Esophagus squamous epithelium (tissue), 5 donors: Measurements from ENCODE around the gene GALE. TPM values are rescaled to one million over a fixed set of nuclear protein-coding genes. Genes with fewer than 3 reads are reported as not detected.
A peak's percentile ranks its signal among the peaks of the same experiment; 100 is the strongest.

Experiments used
- DNase-seq: peaks from one replicate; lab custom pipeline; 2025; lab: John Stamatoyannopoulos, UW
- H3K27ac ChIP-seq, 4 donors: fragments of 200-600 bp; sonication (generic); one replicate each; pipeline ENCODE4 v1.5.1; 2016 to 2019; ENCODE audit warnings: mild to moderate bottlenecking in 1 of 4
- H3K27me3 ChIP-seq, 4 donors: fragments of 200-600 bp; sonication (generic); 1 replicate in 3 of 4; 2 replicates in 1 of 4; pipeline versions ENCODE4 v1.5.1 to v1.6.0; 2017 to 2021; ENCODE audit warnings: antibody characterized with exemption in 1 of 4
- H3K36me3 ChIP-seq, 3 donors: fragments of 200-600 bp; sonication (generic); one replicate each; pipeline ENCODE4 v1.5.1; 2016 to 2019
- H3K4me1 ChIP-seq, 3 donors: fragments of 200-600 bp; sonication (generic); one replicate each; pipeline ENCODE4 v1.5.1; 2017 to 2019
- H3K4me3 ChIP-seq, 4 donors: fragments of 200-600 bp; sonication (generic); 1 replicate in 3 of 4; 2 replicates in 1 of 4; pipeline ENCODE4 v1.5.1; 2016 to 2019; ENCODE audit warnings: mild to moderate bottlenecking in 2 of 4, moderate library complexity in 1 of 4
- H3K9me3 ChIP-seq, 3 donors: fragments of 200-600 bp; sonication (generic); one replicate each; pipeline ENCODE4 v1.5.1; 2016 to 2019
- CTCF ChIP-seq, 6 experiments: fragments of 450-650 bp in 4 of 6; fragments of 200-600 bp in 2 of 6; sonication (generic) in 2 of 6; IDR thresholded peaks; one replicate each; pipeline ENCODE4 v1.5.1; 2016 to 2019; ENCODE audit warnings: antibody characterized with exemption in 6 of 6, mild to moderate bottlenecking in 4 of 6, moderate library complexity in 4 of 6
- POLR2A ChIP-seq, 4 donors: fragments of 450-650 bp; IDR thresholded peaks; one replicate each; pipeline ENCODE4 v1.6.1; 2017; ENCODE audit warnings: antibody characterized with exemption in 4 of 4, mild to moderate bottlenecking in 4 of 4, moderate library complexity in 3 of 4
- WGBS, 2 donors: methylation state at CpG; one replicate each; pipeline ENCODE4 v1.1.5; 2018; 5-methylcytosine and 5-hydroxymethylcytosine counted together
- intact Hi-C: fragments of 100-400 bp; cut with DNase I; formaldehyde crosslinking; loops from one replicate; pipeline ENCODE4 v1.15.0; 2022
- total RNA-seq, 4 donors: library from RNA; depleted of rRNA; stranded (reverse); fragments of >200 nt; gene quantifications; one replicate each; pipeline ENCODE4 v1.1.0, GENCODE V29; 2016
- donor health status: DM: yes; HTN: yes; CAD: no.

GALE gene
- total RNA-seq, 4 donors from 2014 or later, result 55.1 to 81.0 (median 60.4) TPM

GRCh38 chr1:23772049-23772853 is 28.3 kb downstream of the GALE start:
- 11 to 14% methylated on average over 13 to 14 of the region's 14 CpGs for WGBS, 2 donors
- Histone ChIP-seq H3K9me3 (no peaks in the 10 kb centered on the region), H3K4me3 (no peak overlapping the region), H3K4me1 (peaks cover 2 to 15% (median 2%) of the 10 kb centered on the region in 3 donors), H3K27me3 (no peaks in the 10 kb centered on the region), H3K36me3 (peaks cover 0 to 40% (median 0%) of the 10 kb centered on the region in 3 donors), H3K27ac (no peak overlapping the region)
- intact Hi-C loops, result no loop called here
- peak; percentile 81 to 95 (median 87) for TF ChIP-seq CTCF (IDR thresholded peaks at IDR 0.05)
- no peak for TF ChIP-seq POLR2A (IDR thresholded peaks at IDR 0.05)
- peak; percentile 60 for DNase-seq

- Histone ChIP-seq H3K27me3 (no peaks in the 10 kb centered on the region), H3K27ac (no peak overlapping the region), H3K9me3 (no peaks in the 10 kb centered on the region), H3K4me3 (no peak overlapping the region), H3K4me1 (peaks cover 0 to 8% (median 0%) of the 10 kb centered on the region in 3 donors), H3K36me3 (peaks cover 0 to 72% (median 0%) of the 10 kb centered on the region in 3 donors)
- intact Hi-C loops, result no loop called here
- TF ChIP-seq POLR2A (IDR thresholded peaks at IDR 0.05) (no peak), CTCF (IDR thresholded peaks at IDR 0.05) (no peak)
- WGBS, 2 donors, result 89 to 91% methylated on average over 5 of the region's 5 CpGs
- no peak for DNase-seq
Measured at GRCh38 chr1:23768733-23769132, 31.8 kb downstream of the GALE start.

GRCh38 chr1:23763041-23763577 is 37.4 kb downstream of the GALE start:
- Histone ChIP-seq H3K27ac (no peak overlapping the region), H3K36me3 (peaks cover 15 to 95% (median 22%) of the 10 kb centered on the region in 3 donors)
- TF ChIP-seq POLR2A (IDR thresholded peaks at IDR 0.05), result no peak
- no peak for TF ChIP-seq CTCF (IDR thresholded peaks at IDR 0.05)

GRCh38 chr1:23759277-23759676 is 41.3 kb downstream of the GALE start:
- peaks cover 0 to 30% (median 0%) of the 10 kb centered on the region in 3 donors for H3K4me1 ChIP-seq
- H3K36me3 ChIP-seq, result peaks cover 42 to 99% (median 57%) of the 10 kb centered on the region in 3 donors
- no peak for TF ChIP-seq POLR2A (IDR thresholded peaks at IDR 0.05)
- no peak for TF ChIP-seq CTCF (IDR thresholded peaks at IDR 0.05)
- H3K4me3 ChIP-seq, result no peak overlapping the region
- no peak for DNase-seq
- no peaks in the 10 kb centered on the region for H3K9me3 ChIP-seq
- intact Hi-C loops, result no loop called here
- WGBS, 2 donors, result 57 to 74% methylated on average over 3 of the region's 4 CpGs
- no peak overlapping the region for H3K27ac ChIP-seq
- H3K27me3 ChIP-seq, result no peaks in the 10 kb centered on the region

More at GRCh38 chr1:23763041-23763577, 37.4 kb downstream of the GALE start:
- intact Hi-C loops, result no loop called here
- DNase-seq, result no peak
- Histone ChIP-seq H3K9me3 (no peaks in the 10 kb centered on the region), H3K27me3 (no peaks in the 10 kb centered on the region), H3K4me1 (peaks cover 0 to 30% (median 0%) of the 10 kb centered on the region in 3 donors), H3K4me3 (no peak overlapping the region)
- WGBS, 2 donors, result 72 to 85% methylated on average over 7 of the region's 7 CpGs

GRCh38 chr1:23757812-23758211 is 42.7 kb downstream of the GALE start:
- no peaks in the 10 kb centered on the region for H3K9me3 ChIP-seq
- intact Hi-C loops, result no loop called here
- no peak overlapping the region for H3K4me3 ChIP-seq
- H3K36me3 ChIP-seq, result peaks cover 56 to 100% (median 71%) of the 10 kb centered on the region in 3 donors
- no peak for DNase-seq
- no peaks in the 10 kb centered on the region for H3K27me3 ChIP-seq
- H3K27ac ChIP-seq, result no peak overlapping the region
- TF ChIP-seq POLR2A (IDR thresholded peaks at IDR 0.05), result no peak
- 77 to 100% methylated on average over 1 of the region's 1 CpG for WGBS, 2 donors
- H3K4me1 ChIP-seq, result peaks cover 0 to 23% (median 0%) of the 10 kb centered on the region in 3 donors
